Suppressor macrophage treated with lipopolysaccharide for 4 hours (primary cell): ENCODE results near the gene SHOX.
"Not testable (repeated sequence)": the region's sequence is repeated elsewhere in the genome, so short reads cannot be mapped to it uniquely, and the experiment has no call there.

Experiments
- DNase-seq: peaks from one replicate; pipeline ENCODE4 v3.0.0-alpha.2; 2020

SHOX gene

DNA sequence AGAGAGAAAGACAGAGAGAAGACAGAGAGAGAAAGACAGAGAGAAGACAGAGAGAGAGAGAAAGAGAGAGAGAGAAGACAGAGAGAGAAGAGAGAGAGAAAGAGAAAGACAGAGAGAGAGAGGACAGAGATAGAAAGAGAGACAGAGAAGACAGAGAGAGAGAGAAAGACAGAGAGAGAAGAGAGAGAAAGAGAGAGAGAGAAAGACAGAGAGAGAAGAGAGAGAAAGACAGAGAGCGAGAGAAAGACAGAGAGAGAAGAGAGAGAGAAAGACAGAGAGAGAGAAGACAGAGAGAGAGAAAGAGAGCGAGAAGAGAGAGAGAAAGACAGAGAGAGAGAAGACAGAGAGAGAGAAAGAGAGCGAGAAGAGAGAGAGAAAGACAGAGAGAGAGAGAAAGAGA lies 7.8 kb upstream of the SHOX start:
- not testable (repeated sequence) for DNase-seq

DNA sequence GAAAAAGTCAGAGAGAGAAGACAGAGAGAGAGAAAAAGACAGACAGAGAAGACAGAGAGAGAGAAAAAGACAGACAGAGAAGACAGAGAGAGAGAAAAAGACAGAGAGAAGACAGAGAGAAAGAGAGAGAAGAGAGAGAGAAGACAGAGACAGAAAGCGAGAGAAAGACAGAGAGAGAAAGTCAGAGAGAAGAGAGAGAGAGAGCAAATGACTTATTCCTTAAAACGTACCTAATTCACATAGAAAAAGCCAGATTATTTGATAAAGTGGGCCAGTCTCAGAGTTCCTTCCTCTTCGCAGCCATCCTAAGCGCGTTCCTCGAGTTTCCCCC lies 7.4 kb upstream of the SHOX start:
- no peak for DNase-seq

DNA sequence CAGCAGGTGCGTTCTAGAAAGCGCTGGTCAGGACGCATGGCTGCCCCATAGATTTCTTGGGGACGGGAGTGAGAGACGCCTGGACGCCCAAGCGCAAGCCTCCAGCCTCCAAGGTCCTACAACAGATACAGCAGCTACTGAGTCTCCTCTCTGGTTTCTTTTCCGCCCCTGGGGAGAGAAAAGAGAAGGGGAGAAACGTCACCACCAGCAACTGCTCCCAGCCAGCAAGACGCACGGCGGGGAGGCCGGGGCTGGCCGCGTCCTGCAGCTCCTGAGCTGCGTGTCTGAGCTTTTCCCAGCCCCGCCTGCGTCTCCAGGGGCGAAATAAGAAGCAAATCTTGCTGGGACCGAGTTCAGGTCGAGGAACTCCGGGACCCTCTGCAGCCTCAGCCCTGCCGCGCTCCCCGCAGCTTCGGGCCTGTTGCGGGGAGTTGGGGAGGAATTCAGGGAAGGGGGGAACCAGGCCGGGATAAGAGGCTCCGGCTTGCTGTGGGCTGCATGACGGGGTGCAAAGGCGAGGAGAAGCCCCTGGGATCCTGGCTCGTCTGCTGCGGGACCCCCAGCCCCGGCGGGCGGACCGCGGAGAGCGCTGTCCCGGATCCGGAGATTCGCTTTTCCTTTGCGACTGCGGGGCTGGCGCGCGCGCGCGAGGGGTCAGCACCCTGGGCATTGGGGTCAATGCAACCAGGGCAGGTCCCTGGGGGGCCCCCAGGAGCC lies 6.8 kb upstream of the SHOX start:
- DNase-seq, result no peak

- DNase-seq, result no peak
These were observed 5.4 kb upstream of the SHOX start for GRCh38 chrX:625137-625691.

- DNase-seq, result not testable (repeated sequence)
These were observed 4.5 kb upstream of the SHOX start for GRCh38 chrX:626047-626446.

GRCh38 chrX:626745-627509 lies 3.7 kb upstream of the SHOX start:
- no peak for DNase-seq

- no peak for DNase-seq
These were observed 3.0 kb upstream of the SHOX start for GRCh38 chrX:627510-627981.

- DNase-seq, result no peak
These were observed 2.6 kb upstream of the SHOX start for GRCh38 chrX:627995-628394.

DNA sequence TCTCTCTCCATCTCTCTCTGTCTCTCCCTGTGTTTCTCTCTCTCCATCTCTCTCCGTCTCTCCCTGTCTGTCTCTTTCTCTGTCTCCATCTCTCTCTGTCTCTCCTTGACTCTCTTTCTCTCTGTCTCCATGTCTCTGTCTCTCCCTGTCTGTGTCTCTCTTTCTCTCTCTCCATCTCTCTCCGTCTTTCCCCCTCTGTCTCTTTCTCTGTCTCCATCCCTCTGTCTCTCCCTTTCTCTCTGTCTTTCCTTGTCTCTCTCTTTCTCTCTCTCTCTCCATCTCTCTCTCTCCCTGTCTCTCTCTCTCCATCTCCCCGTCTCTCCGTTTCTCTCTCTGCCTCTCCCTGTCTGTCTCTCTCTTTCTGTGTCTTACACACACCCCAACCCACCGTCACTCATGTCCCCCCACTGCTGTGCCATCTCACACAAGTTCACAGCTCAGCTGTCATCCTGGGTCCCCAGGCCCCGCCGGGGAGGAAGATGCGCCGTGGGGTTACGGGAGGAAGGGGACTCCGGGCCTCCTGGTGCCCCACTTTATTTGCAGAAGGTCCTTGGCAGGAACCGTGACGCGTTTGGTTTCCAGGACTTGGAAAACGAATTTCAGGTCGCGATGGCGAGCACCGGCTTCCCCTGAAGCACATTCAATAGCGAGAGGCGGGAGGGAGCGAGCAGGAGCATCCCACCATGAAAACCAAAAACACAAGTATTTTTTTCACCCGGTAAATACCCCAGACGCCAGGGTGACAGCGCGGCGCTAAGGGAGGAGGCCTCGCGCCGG lies 1.2 kb upstream of the SHOX start:
- DNase-seq, result no peak

DNA sequence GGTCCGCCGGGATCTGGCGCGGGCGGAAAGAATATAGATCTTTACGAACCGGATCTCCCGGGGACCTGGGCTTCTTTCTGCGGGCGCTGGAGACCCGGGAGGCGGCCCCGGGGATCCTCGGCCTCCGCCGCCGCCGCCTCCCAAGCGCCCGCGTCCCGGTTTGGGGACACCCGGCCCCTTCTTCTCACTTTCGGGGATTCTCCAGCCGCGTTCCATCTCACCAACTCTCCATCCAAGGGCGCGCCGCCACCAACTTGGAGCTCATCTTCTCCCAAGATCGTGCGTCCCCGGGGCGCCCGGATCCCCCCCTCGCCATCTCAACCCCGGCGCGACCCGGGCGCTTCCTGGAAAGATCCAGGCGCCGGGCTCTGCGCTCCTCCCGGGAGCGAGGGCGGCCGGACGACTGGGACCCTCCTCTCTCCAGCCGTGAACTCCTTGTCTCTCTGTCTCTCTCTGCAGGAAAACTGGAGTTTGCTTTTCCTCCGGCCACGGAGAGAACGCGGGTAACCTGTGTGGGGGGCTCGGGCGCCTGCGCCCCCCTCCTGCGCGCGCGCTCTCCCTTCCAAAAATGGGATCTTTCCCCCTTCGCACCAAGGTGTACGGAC lies 482 bp upstream of the SHOX start:
- DNase-seq, result no peak

DNA sequence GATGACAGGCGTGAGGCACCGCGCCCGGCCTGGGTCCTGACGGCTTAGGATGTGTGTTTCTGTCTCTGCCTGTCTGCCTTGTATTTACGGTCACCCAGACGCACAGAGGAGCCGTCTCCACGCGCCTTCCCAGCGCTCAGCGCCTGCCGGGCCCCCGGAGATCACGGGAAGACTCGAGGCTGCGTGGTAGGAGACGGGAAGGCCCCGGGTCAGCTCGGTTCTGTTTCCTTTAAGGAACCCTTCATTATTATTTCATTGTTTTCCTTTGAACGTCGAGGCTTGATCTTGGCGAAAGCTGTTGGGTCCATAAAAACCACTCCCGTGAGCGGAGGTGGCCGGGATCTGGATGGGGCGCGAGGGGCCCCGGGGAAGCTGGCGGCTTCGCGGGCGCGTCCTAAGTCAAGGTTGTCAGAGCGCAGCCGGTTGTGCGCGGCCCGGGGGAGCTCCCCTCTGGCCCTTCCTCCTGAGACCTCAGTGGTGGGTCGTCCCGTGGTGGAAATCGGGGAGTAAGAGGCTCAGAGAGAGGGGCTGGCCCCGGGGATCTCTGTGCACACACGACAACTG lies 1.3 kb downstream of the SHOX start:
- no peak for DNase-seq

GRCh38 chrX:632366-633042 lies 1.9 kb downstream of the SHOX start:
- no peak for DNase-seq

DNA sequence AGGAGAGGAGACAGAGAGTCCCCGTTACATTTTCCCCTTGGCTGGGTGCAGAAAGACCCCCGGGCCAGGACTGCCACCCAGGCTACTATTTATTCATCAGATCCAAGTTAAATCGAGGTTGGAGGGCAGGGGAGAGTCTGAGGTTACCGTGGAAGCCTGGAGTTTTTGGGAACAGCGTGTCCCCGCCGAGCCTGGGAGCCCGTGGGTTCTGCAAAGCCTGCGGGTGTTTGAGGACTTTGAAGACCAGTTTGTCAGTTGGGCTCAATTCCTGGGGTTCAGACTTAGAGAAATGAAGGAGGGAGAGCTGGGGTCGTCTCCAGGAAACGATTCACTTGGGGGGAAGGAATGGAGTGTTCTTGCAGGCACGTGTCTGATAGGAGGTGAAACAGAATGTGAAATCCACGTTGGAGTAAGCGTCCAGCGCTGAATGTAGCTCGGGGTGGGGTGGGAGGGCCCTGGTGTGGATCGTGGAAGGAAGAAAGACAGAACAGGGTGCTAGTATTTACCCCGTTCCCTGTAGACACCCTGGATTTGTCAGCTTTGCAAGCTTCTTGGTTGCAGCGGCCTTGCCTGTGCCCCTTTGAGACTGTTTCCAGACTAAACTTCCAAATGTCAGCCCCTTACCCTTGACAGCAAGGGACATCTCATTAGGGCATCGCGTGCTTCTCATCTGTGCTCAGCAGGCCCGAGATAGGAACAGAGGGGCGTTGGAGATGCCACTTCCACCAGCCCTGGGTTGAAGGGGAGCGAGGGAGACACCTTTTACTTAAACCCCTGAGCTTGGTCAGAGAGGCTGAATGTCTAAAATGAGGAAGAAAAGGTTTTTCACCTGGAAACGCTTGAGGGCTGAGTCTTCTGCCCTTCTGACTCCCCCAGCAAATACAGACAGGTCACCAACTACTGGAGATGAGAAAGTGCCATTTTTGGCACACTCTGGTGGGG lies 2.7 kb downstream of the SHOX start:
- DNase-seq, result no peak

GRCh38 chrX:633985-634958 lies 3.7 kb downstream of the SHOX start:
- no peak for DNase-seq

DNA sequence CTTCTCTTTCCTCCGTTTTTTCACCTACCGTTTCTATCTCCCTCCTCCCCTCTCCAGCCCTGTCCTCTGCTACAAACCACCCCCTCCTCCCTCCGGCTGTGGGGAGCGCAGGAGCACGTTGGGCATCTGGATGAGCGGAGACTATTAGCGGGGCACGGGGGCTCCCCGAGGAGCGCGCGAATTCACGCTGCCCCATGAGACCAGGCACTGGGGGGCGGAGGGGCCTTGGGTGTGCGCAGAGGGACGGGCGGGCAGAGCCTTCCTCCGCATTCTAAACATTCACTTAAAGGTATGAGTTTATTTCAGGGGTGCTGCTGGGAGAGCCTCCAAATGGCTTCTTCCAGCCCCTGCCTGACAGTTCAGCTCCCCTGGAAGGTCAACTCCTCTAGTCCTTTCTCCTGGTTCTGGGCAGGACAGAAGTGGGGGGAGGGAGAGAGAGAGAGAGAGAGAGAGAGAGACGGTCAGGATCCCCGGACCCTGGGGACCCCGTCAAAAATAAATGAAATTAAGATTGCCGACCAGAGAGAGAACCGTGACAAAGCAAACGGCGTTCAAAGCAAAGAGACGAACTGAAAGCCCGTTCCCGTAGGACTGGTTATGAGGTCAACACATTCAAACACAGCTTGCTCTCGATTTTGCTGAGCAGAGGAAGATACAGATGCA lies 5.0 kb downstream of the SHOX start:
- no peak for DNase-seq

DNA sequence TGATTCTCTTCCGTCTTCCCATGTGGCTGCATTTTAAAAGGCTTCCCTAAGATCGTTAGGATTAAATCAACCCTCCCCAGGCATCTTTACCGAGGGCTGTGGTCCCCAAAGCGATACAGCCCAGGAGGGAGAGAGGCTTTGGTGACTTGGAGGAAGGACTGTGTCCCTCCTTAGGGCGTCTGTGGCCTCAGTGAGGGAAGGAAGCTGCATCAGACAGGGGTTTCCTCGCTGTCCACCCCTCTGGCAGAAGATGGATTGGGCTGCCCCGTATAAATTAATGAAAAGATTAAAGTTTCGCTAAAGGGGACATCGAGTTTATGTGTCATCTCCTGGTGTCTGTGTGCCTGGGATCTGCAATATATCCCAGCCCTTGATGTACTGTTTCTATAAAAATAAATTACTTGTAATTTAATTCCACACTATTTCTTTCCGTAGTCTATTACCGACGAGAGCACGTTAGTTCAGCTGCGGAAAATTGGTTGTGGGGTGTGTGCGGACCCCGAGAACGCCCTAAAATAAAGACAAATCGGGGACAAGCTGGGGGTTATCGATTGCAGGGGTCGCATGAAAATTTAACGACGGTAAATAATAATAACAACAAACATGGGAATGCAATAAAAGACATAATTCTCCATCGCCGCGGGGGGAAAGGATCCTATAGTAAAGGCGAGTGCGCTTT lies 6.5 kb downstream of the SHOX start:
- no peak for DNase-seq

- no peak for DNase-seq
These were observed 7.3 kb downstream of the SHOX start for GRCh38 chrX:637660-638481.
